Activated CD4-positive, CD25-positive, alpha-beta regulatory T cell treated with anti-CD3 and anti-CD28 coated beads, Interleukin-2, amount 50 U/mL, for 16 hours (primary cell): ENCODE results near the gene KPNB1.
"Not testable (repeated sequence)": the region's sequence is repeated elsewhere in the genome, so short reads cannot be mapped to it uniquely, and the experiment has no call there.

ENCODE experiments used
- DNase-seq: peaks from one replicate; pipeline ENCODE4 v3.0.0-alpha.2; 2020; ENCODE audit warnings: low read depth, low spot score

KPNB1 gene

GRCh38 chr17:47676510-47677165 is 26.9 kb downstream of the KPNB1 start:
- DNase-seq, result no peak

GRCh38 chr17:47678196-47678595 is 28.5 kb downstream of the KPNB1 start:
- no peak for DNase-seq

- no peak for DNase-seq
Observed at GRCh38 chr17:47682138-47682537, 32.4 kb downstream of the KPNB1 start.

- DNase-seq, result not testable (repeated sequence)
Observed at GRCh38 chr17:47682727-47683126, 33.0 kb downstream of the KPNB1 start.

- no peak for DNase-seq
Observed at GRCh38 chr17:47684025-47684424, 34.3 kb downstream of the KPNB1 start.

GRCh38 chr17:47684535-47685193 is 34.9 kb downstream of the KPNB1 start:
- DNase-seq, result no peak

- DNase-seq, result no peak
Observed at GRCh38 chr17:47685556-47686275, 36.0 kb downstream of the KPNB1 start.

GRCh38 chr17:47686276-47686635 is 36.5 kb downstream of the KPNB1 start:
- no peak for DNase-seq

- no peak for DNase-seq
Observed at GRCh38 chr17:47686664-47687327, 37.1 kb downstream of the KPNB1 start.

GRCh38 chr17:47687328-47687690 is 37.6 kb downstream of the KPNB1 start:
- no peak for DNase-seq

- no peak for DNase-seq
Observed at GRCh38 chr17:47687748-47688147, 38.0 kb downstream of the KPNB1 start.

GRCh38 chr17:47690121-47690520 is 40.4 kb downstream of the KPNB1 start:
- no peak for DNase-seq

GRCh38 chr17:47692137-47692894 is 42.6 kb downstream of the KPNB1 start:
- no peak for DNase-seq

- DNase-seq, result no peak
Observed at GRCh38 chr17:47692895-47693730, 43.4 kb downstream of the KPNB1 start.

- no peak for DNase-seq
Observed at GRCh38 chr17:47693731-47694580, 44.2 kb downstream of the KPNB1 start, which contains the start of gene TBKBP1. Gene TBKBP1, plus strand, starts transcription at chr17:47694161. Its CDS starts 1,952 bp downstream, at chr17:47696113.

- no peak for DNase-seq
Observed at GRCh38 chr17:47694581-47695428, 45.1 kb downstream of the KPNB1 start.

GRCh38 chr17:47695429-47696376 is 46.0 kb downstream of the KPNB1 start:
- no peak for DNase-seq
